HG02588 (cell line): ENCODE data around the gene ZFYVE21.

Experiments
- ATAC-seq: cut with Tn5 transposase; IDR thresholded peaks from one replicate; pipeline ENCODE4 v1.9.1; 2021; ENCODE audit warnings: mild to moderate bottlenecking, moderate library complexity; ENCODE audit not compliant: unreplicated experiment

ZFYVE21 gene

DNA sequence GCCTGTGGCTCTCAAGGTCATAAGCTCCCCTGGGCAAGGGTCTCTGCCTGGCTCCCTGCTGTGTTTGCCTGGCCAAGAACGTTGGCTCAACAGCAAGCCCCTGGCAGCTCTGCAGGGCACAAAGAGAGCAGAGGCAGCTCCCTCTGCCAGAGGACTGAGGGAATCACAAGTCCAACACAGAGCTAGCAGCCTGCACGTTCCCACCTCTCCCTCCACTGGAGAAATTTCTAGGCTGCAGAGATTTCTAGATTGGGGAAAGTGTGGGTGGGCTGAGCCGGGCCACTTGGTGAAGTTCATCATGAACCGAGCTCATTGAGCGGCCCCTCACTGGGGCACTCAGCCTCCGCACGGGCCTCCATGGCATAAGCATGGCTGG lies 19.8 kb downstream of the ZFYVE21 start:
- ATAC-seq, result no peak

DNA sequence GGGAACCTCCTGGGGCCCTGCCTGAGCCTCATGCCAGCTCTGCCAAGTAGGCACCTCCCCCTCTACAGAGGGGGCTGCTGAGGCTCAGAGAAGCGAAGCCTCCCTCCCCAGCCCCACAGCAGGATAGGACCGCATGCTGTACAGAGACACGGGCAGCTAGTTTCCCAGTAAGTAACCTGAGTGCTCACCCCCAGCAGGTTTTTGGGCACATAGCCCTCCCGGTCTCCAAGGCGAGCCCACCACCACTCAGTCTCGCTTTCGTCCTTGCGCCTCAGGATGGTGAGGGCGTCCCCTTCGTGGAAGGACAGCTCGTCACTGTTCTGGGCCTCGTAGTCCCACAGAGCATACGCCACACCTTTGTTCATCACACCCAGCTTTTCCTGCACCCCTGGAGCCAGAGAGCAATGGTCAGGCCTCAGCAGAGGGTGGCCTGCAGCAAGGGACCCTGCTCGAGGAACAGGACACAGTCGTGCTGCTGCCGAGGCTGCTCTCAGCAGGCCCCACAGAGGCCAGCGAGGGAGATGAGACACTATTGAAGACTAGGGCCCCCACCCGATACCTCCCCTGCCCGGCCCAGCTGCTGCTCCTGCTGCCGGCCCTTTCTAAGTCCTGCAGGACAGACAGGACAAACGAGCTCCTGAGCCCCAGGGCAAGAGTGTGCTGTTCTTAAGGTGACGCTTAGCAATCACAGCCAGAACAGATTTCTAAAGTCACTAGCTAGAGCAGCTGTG lies 20.4 kb downstream of the ZFYVE21 start:
- ATAC-seq, result no peak

DNA sequence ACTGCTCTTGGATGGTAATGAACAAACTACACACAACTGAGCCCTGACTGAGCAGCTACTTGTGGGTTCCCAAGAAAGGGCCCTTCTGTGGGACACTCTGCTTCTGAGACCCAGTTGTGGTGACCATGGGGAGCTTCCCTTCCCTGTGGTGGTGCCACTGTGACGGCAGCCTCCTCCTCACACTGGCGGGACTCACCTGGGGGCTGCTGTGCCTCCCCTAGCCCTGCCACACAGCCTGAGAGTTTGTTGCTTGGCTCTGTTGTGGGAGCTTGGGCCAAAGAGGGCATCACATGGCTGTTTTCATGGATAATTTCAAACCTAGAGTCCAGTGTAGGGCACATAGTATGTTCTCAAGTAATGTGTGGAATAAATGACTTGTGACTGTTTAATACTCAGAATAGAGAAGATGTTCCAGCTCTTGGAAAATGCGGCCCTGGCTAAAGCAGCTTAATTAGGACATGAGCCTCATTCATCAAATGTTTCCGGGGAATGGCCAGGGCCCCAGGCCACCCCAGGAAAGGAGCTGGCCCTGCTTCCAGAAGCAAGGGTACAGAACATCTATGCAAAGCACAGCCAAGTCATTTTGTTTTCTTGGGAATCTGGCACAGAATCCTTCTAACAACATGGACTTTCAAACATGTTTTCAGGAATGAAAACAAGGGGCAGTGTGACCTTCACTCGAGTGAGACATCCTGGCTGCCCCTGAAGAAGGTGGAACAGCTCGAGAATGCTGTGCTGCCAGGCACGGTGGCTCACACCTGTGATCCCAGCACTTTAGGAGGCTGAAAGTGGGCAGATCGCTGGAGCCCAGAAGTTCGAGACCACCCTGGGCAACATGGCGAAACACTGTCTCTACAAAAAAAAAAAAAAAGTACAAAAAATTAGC lies 21.2 kb downstream of the ZFYVE21 start:
- ATAC-seq, result no peak

DNA sequence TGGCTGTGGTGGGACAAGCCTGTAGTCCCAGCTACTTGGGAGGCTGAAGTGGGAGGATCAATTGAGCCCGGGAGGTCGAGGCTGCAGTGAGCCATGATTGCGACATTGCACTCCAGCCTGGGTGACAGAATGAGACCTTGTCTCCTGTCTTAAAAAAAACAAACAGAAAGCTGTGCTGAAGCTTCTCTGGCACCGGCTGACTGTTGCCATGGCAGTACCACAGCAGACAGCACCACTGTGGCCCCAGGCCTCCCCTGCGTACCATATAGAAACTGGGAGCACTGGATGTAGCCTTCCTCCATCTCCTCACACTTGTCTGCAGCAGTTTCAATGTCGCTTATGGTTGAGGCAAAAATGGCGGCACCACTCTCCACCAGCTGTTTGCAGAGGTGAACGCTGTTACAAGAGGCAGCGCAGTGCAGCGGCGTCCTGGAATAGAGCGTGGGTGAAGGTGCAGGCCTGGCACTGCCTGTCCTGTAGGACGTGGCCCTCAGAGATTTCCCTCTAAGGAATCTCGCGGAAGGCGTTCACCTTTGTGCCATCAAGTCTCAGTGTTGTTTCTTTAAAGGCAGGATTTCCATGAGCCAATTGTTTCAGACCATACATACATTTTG lies 21.9 kb downstream of the ZFYVE21 start:
- ATAC-seq, result no peak

DNA sequence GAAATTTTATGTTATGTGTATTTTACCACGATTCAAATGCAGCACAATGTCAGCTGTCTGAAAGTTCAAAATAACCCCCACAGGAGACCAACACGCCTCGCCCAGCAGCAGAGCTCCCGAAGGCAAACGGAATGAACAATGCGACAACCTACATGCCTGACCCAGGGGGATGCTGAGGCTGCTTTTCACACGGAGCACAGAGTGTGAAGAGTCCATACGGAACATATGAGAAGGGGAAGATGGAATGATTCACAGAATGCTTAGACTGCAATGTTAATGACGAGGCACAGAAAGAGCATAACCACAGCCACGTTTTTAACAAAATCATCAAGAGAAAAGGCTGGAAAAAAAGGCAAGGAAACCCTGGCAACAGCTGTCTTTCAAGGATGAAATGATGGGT lies 22.6 kb downstream of the ZFYVE21 start:
- ATAC-seq, result no peak

DNA sequence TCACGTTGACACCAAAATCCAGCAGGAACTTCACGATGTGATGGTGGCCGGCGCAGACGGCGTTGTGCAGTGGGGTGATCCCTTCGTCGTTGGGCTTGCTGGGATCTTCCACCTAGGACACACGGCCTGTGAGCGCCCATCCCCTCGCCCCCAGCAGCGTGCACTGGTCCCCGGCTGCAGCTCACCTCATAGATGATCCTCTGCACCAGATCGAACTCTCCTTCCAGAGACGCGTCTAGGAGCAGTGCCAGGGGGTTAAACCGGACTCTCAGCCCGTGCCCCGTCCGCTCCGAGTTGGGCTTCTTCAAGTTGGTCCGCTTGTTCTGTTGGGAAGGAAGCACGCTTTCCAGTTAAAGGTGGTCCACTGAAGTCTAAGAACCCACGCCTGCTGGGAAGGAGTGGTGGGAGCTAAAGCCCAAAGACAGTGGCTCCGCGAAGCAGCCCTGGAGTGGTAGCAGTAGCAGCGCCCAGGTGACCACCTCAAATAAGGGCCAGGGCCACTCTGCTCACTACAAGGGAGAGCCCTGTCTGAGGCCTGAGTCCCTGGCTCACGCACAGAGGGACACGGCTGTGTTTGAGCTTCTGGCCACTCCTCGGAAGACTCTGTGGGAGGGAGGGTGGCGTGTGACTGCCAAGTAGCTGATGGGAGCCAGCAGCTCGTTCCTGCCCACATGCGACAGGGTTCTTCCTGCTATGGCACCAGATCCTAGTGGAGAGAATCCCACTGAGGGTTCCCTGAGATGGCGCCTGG lies 23.3 kb downstream of the ZFYVE21 start:
- ATAC-seq, result no peak

DNA sequence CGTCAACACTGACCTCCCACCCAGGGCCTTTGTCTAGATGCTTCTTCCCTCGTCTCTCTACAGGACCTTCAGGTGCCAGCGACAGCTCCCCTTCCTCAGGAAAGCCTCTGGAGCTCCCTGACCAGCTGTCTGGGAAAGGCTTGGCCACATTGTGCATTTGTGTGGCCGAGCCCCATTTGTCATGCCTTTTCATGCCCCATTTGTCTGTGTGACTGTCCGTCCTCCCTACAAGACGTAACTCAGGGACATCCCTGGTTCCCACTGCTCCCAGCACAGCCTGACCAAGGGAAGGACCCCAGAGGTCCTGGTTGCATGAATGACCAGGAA lies 23.8 kb downstream of the ZFYVE21 start:
- ATAC-seq, result no peak

DNA sequence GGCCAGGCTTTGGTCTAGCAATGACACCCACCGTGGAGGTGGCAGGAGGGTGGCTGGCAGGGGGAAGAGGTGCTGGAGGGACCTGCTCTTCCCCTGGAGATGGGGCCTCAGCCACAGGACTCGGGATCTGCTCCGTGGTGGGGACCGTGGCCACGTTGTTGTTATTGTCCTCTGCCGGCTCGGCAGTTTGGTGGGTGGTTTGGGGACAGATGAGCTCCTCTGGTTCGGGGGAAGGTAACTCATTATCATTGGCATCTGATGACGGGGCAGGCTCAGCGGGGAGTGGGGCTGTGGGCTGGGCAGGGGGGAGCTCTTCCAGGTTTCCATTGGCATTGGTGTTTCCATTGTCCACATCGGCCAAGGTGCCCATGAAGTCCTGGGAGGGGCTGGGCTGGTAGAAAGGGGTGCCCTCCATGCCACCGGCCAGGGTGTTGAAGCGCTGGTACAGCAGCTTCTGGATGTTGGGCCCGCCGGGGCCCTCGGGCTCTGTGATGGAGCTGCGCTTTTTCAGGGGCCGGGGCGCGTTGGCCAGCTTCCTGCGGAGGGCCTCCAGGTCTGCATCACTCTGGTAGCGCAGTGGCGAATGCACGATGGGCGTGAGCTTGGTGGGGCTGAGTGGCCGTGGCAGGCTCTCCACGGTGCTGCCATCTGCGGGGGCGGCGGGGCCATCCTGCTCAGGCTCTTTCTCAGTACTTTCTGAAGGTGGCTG lies 24.3 kb downstream of the ZFYVE21 start:
- ATAC-seq, result no peak

DNA sequence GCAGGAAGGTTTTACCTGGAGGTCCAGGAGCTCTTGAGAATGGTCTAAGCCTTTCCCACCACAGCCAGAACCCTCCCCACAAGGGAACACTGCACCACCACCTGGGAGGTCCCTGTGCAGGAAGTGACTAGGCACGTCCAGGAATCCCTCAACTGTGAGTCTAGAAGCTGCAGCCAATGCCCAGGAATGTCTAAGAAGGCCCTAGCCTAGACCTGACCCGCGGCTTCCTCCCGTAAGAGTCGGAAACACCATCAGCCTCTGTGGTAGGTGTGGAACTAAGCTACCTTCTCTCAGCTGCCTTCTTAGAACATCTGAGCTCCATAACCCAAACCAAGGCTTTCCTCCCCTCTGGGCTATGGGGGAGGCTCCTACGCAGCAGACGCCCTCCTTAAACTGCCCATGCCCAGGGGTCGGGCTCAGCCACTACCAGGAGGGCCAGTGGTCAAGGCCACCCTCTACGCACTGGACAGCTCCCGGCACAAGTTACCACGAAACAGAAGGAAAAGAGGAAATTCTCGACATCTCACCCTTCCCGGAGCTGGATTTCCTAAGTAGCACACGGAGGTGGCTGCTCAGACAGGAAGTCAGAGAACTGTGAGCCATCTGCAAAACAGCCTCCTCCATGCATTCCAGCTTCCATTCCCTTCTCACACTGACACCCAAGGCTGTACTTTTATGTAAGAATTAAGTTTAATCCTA lies 25.5 kb downstream of the ZFYVE21 start:
- no peak for ATAC-seq

DNA sequence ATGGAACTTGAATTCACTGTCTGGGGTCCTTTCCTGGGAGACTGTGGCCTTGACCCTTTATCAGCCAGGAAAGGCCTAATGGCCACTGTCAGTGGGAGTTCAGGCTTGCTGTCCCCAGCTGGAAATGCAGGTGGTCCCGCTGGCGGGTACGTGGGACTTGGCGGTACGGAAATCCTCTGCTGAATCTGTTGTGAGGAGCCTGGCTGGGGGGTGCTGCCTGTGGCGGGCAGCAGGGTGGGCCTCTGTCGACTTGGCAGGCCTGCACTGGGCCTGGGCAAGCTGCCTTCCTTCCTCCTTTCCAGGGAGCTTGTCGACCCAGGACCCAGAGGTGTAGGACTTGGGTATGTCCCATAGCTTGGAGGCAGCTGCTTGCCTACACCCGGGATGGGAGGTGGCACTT lies 26.3 kb downstream of the ZFYVE21 start:
- no peak for ATAC-seq

DNA sequence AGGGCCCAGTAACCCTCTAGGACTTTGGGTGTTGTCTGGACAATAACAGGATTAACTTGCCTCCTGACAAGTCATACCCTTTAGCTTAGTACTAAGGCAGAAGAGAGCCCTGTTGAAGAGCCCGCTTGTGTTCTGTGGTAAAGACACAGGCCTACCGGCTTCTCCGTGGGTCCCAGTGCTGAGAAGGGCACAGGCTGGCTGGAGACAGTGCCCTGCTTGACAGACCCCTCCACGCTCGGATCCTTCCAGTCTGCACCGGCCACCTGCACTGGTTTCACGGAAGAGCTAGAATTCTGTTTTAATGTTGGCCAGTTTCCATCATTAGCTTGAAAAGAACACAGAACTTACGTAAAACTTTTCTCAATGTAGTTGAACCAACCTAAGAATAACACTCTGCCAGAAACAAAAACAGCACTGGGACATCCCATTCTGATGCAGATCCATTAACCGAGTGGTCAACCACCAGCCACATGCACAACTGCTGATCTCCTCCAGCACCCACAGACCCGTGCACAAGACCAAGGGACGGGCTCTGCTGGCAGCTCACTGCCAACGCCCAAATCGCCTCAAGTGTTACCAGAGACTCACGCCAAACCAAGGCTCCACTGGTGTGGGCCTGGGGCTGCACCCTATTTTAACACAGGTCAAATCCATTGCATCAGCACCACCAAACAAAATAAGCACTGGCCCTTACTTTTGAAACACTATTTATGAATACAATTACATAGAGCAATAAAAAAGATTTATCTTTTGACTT lies 27.1 kb downstream of the ZFYVE21 start:
- ATAC-seq, result no peak

DNA sequence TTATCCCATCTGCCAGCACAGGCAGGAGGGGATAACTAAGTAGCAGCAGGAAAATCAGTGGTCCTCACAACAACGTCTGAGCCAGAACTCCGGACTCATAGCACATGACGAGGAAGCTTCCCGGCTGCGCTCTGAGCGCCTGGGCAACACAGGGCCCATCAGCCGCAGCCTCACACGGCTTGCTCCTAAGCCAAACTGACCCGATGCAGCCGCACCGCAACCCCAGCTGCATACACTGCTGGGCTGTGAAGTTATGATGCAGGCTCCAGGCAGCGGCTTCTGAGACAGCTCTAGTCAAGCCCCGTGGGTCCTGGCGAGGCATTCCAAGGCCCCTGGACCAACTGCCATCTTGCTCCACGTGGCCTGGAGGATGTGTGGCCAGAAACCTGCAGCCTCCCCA lies 28.1 kb downstream of the ZFYVE21 start:
- ATAC-seq, result no peak

DNA sequence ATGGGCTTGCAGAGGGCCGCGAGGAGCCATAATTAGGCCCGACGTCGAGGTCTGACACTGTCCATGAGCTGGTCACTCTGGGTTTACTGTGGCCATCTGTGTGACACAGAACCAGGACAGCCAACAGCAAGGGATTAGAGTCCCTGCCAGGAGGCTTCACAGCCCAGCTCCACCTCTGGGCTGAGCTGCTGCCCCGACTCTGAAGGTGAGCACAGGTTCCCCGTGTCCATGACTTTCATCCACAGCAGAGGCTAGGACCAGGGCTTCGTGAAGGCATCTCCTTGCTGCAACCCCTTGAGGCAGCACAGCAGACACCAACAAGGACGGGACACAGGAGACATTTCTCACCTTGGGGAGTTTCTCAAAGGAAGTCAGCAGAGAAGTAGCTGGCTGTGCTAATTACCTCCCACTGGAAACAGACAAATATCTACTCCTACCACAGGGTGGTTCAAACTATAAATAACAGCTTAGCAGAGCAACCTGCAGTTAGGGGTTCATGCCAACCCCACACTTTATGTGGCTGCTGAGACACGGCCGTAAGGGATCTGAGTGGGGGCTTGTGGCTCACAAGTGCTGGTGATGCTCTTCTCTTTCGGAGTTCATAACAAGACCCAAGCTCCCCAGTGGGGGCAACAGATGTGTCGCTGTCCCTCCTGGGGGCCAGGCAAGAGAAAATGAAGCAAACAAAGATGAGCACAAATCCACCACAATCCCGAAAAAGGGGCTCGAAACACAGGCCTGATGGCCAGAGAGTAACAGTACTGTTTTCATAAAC lies 29.2 kb downstream of the ZFYVE21 start:
- no peak for ATAC-seq

DNA sequence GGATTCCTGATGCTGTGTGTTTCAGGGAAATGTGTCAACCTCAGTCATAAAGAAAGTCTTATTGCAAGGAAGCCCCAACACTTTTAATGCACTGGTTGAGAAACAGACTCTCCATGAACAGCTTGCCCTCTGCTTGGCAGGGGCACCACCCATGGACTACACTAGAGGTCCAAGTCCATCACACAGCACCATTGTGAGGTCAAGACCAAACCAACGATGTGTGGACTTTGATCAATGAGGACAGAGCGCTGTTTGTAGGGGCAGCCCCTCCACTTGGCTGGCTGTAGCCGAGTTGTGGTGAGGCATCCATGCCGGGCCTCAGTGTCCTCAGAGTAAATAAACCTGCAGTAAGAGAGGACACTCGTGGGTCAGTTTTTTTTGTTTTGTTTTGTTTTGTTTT lies 29.8 kb downstream of the ZFYVE21 start:
- ATAC-seq, result no peak

DNA sequence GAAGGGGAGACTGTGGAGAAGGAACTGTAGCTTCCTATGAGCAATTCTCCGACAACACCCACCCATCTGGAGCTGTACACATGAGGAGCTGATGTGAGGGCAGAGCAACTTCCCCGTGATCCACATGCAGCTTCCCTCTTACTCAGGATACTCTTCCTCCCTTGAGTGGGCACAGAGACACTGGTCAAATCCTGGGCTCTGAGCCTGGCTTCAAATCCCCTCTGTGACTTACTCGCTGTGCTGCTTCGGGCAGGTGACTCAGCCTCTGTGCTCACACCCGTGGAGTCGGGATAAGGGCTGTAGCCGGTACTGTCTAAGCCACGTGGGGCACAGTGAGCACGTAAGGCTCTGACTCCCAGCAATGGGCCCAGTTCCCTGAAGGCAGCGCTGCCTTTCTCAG lies 31.1 kb downstream of the ZFYVE21 start:
- ATAC-seq, result no peak

DNA sequence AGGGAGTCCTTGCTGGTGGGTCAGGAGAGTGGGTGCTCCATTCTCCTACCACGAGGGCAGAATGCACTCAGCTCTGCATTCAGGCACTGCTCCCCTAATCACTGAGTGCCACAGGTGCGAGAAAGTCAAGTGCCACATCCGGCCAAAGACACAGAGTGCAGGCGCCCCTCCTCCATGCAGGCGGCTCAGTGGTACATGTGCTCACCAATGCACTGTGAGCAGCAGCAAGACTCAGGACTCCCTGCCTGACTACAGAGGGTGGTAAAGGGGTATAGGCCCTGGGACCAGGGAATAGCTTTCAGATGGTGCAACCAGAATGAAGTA lies 32.9 kb downstream of the ZFYVE21 start:
- no peak for ATAC-seq

DNA sequence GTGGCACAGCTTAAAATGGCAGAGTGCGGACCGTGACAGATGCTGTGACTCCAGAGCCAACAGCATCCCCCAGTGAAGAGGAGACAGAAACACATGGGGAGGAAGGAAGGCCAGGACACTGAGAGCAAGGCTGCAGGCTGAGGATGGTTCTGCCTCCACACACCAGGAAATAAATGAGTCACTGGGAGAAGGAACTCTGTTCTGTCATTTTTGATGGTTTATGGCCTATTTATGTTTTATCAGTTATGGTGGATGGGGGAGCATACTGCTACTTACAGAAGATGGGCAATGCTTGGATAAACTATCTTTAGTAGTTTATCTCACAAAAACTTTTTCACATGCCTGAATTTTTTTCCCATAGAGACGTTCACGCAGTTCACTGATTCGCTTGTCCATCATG lies 33.8 kb downstream of the ZFYVE21 start:
- no peak for ATAC-seq

DNA sequence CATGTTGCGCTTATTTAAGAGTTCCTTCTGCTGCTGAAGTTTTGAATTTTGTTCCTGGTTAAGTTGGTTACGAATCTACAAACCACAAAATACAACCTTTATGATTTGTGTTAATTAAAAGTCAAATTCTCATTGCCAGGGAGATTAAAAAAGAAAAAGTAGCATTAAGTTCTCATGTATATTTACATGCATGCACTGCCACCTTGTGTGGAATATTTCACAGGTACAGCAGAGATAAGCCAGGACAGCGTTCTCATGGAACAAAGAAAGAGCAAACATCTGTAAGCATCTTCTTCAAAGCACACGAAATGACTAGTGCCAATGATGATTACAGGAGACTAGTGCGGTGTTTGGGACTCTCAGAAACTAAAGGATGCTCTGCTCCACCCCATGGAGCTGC lies 34.2 kb downstream of the ZFYVE21 start:
- no peak for ATAC-seq

DNA sequence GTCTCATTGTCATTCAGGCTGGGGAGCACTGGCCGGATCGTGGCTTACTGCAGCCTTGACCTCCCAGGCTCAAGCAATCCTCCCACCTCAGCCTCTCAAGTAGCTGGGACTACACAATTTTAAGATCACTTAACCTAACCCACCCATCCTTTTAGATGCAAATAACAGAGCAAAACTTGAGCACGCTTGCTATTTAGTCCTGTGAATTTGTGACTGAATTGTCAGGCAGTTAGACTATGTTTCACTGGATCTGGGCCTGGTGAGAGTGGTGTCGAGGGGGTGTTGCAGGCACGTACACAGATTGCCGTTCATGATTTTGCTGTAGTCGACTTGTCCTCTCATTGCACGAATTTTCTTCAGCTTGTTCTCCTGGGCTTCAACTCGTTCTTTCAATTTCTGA lies 38.2 kb downstream of the ZFYVE21 start:
- ATAC-seq, result no peak
